ENCODE results near the gene TCL1A.

TCL1A gene

DNA sequence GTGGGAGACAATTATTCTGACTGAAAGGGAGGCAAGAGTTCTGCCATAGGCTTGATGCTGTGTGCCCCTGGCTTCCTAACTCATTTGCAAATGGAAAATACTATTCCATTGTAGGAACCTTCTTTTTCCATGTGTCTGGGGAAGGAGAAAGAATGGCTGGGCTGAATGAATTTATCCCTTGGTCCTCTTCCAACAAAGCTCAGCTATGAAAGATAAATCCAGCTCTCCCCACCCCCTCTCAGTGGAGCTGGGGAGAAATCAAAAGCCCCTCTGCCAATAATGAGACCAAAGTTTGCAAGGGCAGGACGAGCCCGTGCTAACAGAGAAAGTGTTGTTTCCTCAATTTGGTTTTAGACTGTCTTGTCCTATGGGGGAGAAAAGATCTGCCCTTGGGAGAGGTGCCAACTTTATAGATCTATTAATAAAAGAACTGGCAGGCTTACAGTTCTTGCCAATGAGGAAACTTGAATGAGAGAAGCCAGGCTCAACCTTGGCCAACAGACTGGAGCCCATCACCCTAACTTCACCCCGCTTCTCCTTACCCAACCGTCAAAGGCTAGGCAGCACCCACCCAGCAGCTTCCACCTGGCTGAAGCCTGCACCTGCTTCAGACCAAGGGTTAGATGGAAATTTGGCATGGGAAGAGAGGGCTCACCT, 36.6 kb downstream of the TCL1A start:
- H3K9me3 ChIP-seq (ENCODE audit: control insufficient read depth, insufficient read depth, low read depth, low read length), result no peaks in the 10 kb centered on the region
- ChIA-PET POLR2A (no interaction called here), CTCF (interaction anchor here (0.7 to 1.0 kb wide), 2 partner anchors 12 to 149 kb away, joined by 3 read pairs; no protein-coding TSS in a partner anchor)
- H3K4me3 ChIP-seq (ENCODE audit: low read depth, low read length), result no peak overlapping the region
- TF ChIP-seq ZNF174 (tag by site-specific recombination; IDR thresholded peaks at IDR 0.05), result no peak
- TF ChIP-seq ZNF211 (tag by site-specific recombination; IDR thresholded peaks at IDR 0.05; ENCODE audit: low read depth), result no peak
- TF ChIP-seq, protein P1, sequence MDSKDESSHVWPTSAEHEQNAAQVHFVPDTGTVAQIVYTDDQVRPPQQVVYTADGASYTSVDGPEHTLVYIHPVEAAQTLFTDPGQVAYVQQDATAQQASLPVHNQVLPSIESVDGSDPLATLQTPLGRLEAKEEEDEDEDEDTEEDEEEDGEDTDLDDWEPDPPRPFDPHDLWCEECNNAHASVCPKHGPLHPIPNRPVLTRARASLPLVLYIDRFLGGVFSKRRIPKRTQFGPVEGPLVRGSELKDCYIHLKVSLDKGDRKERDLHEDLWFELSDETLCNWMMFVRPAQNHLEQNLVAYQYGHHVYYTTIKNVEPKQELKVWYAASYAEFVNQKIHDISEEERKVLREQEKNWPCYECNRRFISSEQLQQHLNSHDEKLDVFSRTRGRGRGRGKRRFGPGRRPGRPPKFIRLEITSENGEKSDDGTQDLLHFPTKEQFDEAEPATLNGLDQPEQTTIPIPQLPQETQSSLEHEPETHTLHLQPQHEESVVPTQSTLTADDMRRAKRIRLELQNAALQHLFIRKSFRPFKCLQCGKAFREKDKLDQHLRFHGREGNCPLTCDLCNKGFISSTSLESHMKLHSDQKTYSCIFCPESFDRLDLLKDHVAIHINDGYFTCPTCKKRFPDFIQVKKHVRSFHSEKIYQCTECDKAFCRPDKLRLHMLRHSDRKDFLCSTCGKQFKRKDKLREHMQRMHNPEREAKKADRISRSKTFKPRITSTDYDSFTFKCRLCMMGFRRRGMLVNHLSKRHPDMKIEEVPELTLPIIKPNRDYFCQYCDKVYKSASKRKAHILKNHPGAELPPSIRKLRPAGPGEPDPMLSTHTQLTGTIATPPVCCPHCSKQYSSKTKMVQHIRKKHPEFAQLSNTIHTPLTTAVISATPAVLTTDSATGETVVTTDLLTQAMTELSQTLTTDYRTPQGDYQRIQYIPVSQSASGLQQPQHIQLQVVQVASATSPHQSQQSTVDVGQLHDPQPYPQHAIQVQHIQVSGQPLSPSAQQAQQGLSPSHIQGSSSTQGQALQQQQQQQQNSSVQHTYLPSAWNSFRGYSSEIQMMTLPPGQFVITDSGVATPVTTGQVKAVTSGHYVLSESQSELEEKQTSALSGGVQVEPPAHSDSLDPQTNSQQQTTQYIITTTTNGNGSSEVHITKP (tag by site-specific recombination; IDR thresholded peaks at IDR 0.05), result no peak
- TF ChIP-seq, protein P2, sequence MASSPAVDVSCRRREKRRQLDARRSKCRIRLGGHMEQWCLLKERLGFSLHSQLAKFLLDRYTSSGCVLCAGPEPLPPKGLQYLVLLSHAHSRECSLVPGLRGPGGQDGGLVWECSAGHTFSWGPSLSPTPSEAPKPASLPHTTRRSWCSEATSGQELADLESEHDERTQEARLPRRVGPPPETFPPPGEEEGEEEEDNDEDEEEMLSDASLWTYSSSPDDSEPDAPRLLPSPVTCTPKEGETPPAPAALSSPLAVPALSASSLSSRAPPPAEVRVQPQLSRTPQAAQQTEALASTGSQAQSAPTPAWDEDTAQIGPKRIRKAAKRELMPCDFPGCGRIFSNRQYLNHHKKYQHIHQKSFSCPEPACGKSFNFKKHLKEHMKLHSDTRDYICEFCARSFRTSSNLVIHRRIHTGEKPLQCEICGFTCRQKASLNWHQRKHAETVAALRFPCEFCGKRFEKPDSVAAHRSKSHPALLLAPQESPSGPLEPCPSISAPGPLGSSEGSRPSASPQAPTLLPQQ (tag by site-specific recombination; IDR thresholded peaks at IDR 0.05), result no peak
- TF ChIP-seq ZNF555 (tag by site-specific recombination; conservative IDR thresholded peaks at IDR 0.05), result no peak
- TF ChIP-seq GLIS1 (tag by site-specific recombination; IDR thresholded peaks at IDR 0.05), result no peak
- TF ChIP-seq ZNF776 (tag by site-specific recombination; IDR thresholded peaks at IDR 0.05; ENCODE audit: borderline replicate concordance), result no peak
- no peak for TF ChIP-seq ZNF423 (tag by site-specific recombination; IDR thresholded peaks at IDR 0.05)
- TF ChIP-seq, protein P3, sequence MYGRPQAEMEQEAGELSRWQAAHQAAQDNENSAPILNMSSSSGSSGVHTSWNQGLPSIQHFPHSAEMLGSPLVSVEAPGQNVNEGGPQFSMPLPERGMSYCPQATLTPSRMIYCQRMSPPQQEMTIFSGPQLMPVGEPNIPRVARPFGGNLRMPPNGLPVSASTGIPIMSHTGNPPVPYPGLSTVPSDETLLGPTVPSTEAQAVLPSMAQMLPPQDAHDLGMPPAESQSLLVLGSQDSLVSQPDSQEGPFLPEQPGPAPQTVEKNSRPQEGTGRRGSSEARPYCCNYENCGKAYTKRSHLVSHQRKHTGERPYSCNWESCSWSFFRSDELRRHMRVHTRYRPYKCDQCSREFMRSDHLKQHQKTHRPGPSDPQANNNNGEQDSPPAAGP (tag by site-specific recombination; IDR thresholded peaks at IDR 0.05), result no peak
- no peak for TF ChIP-seq SP2 (tag by site-specific recombination; IDR thresholded peaks at IDR 0.05)
- TF ChIP-seq PRDM1 (tag by site-specific recombination; IDR thresholded peaks at IDR 0.05), result no peak
- no peak for TF ChIP-seq ZNF10 (tag by site-specific recombination; IDR thresholded peaks at IDR 0.05)
- no peak overlapping the region for H3K27ac ChIP-seq (ENCODE audit: extremely low read depth, low read depth, low read length)
- H3K36me3 ChIP-seq (ENCODE audit: control insufficient read depth in 2 of 2, insufficient read depth in 1 of 2, low read length in 2 of 2), result no peaks in the 10 kb centered on the region
- no peaks in the 10 kb centered on the region for H3K4me1 ChIP-seq (ENCODE audit: control insufficient read depth, insufficient read depth, low read length)

DNA sequence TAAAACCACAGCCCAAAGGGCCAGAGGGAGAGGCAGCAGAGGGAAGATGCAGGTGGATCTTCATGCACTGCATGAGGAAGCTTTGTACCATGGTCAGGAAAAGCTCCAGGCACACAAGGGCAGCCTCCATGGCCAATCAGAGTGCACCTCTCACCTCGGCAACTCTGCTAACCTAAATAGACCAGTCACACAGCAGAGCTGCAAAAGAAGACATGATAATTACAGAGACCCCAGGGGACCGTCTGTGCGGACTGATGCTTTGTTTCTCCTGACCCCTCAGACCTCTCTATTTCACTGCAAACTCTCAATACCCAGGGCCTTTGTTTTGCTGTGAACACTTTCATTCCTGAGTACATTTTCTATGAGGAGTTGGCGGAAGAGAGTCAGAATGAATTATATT, 38.4 kb downstream of the TCL1A start:
- POLR2A ChIA-PET, result no interaction called here
- Histone ChIP-seq H3K4me3 (ENCODE audit: low read depth, low read length) (no peak overlapping the region), H3K9me3 (ENCODE audit: control insufficient read depth, insufficient read depth, low read depth, low read length) (no peaks in the 10 kb centered on the region), H3K36me3 (ENCODE audit: control insufficient read depth in 2 of 2, insufficient read depth in 1 of 2, low read length in 2 of 2) (no peaks in the 10 kb centered on the region), H3K4me1 (ENCODE audit: control insufficient read depth, insufficient read depth, low read length) (no peaks in the 10 kb centered on the region), H3K27ac (ENCODE audit: extremely low read depth, low read depth, low read length) (no peak overlapping the region)
- TF ChIP-seq ZBTB1 (tag by site-specific recombination; IDR thresholded peaks at IDR 0.05), result no peak
- CTCF ChIA-PET, result interaction anchor here (1.0 kb wide), 1 partner anchor 10 kb away, joined by 6 read pairs; no protein-coding TSS in a partner anchor

DNA sequence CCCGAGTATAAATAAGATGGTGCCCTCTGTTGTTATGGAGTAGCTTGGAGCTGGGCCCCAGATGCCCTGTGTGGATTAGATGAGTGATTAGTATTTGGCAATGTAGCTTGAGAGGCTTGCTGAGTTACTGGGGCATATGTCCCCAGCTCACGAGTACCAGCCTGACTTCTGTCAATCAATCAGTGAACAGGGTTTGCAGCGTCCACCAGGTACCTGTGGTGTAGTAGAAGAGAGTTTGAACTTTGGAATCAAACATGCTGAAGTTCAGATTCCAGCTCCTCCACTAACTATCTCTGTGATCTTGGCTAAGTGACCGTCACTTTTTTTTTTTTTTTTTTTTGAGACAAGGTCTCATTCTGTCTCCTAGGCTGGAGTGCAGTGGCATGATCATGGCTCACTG, 39.3 kb downstream of the TCL1A start:
- no peak overlapping the region for H3K4me3 ChIP-seq (ENCODE audit: low read depth, low read length)
- ChIA-PET POLR2A (no interaction called here), CTCF (interaction anchor here (1.0 kb wide), 1 partner anchor 9 kb away, joined by 6 read pairs; no protein-coding TSS in a partner anchor)
- H3K36me3 ChIP-seq (ENCODE audit: control insufficient read depth in 2 of 2, insufficient read depth in 1 of 2, low read length in 2 of 2), result no peaks in the 10 kb centered on the region
- no peak overlapping the region for H3K27ac ChIP-seq (ENCODE audit: extremely low read depth, low read depth, low read length)
- no peak for TF ChIP-seq ZNF354C (tag by site-specific recombination; IDR thresholded peaks at IDR 0.05; ENCODE audit: borderline replicate concordance, low read depth)
- TF ChIP-seq YY2 (tag by site-specific recombination; IDR thresholded peaks at IDR 0.05), result no peak
- no peaks in the 10 kb centered on the region for H3K4me1 ChIP-seq (ENCODE audit: control insufficient read depth, insufficient read depth, low read length)
- H3K9me3 ChIP-seq (ENCODE audit: control insufficient read depth, insufficient read depth, low read depth, low read length), result no peaks in the 10 kb centered on the region
